HG02943 (cell line): ENCODE measurements around the gene NFIC.

Experiments used
- ATAC-seq: cut with Tn5 transposase; IDR thresholded peaks from one replicate; pipeline ENCODE4 v1.9.1; 2021; ENCODE audit warnings: mild to moderate bottlenecking, low read depth, moderate library complexity; ENCODE audit not compliant: unreplicated experiment

Gene NFIC

DNA sequence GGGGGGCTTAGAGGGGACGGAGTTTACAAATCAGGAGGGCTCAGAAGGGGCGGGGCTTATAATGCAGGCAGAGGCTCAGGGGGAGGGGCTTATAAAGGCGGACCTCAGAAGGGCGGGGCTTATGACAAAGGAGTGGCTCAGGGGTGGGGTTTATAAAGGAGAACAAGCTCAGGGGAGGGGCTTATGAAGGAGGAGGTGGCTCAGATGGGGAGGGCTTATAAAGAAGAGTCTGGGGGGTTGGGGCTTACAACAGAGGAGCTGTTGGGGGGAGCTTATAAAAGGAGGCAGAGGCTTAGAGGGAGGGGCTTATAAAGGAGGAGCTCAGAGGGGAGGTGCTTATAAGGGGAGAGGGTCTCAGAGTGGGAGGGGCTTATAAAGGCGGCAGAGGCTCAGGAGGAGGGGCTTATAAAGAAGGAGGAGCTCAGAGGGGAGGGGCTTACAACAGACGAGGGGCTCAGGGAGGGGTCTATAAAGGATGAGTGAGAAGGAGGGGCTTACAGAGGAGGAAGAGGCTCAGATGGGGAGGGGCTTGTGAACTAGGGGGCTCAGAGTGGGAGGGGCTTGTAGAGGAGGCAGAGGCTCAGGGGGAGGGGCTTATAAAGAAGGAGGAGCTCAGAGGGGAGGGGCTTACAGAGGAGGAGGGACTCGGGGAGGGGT is 112.9 kb downstream of the NFIC start:
- ATAC-seq: no peak

DNA sequence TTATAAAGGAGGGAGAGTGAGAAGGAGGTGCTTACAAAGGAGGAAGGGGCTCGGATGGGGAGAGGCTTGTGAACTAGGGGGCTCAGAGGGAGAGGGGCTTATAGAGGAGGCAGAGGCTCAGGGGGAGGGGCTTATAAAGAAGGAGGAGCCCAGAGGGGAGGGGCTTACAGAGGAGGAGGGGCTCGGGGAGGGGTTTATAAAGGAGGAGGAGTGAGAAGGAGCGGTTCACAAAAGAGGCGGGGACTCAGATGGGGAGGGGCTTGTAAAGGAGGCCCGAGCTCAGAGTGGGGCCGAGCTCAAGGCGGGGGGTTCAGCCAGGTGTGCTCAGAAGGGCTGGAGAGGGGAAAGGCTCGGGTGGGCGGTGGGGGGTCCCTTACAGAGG is 113.4 kb downstream of the NFIC start:
- no peak for ATAC-seq

- ATAC-seq: no peak
Observed at GRCh38 chr19:3480383-3481091, 114.2 kb downstream of the NFIC start, which contains the start of gene SMIM24. Gene SMIM24, minus strand, starts transcription at chr19:3480525. Its CDS starts 62 bp downstream, at chr19:3480463.

- no peak for ATAC-seq
Observed at GRCh38 chr19:3481241-3482090, 115.1 kb downstream of the NFIC start.

GRCh38 chr19:3482507-3483225 is 116.3 kb downstream of the NFIC start:
- no peak for ATAC-seq

- no peak for ATAC-seq
Observed at GRCh38 chr19:3483226-3483628, 116.8 kb downstream of the NFIC start, which contains the start of gene SMIM44. Gene SMIM44, minus strand, starts transcription at chr19:3483441. Its CDS starts 38 bp downstream, at chr19:3483403.

GRCh38 chr19:3491396-3492119 is 125.2 kb downstream of the NFIC start:
- ATAC-seq: no peak

- no peak for ATAC-seq
Observed at GRCh38 chr19:3492131-3492839, 125.9 kb downstream of the NFIC start.

DNA sequence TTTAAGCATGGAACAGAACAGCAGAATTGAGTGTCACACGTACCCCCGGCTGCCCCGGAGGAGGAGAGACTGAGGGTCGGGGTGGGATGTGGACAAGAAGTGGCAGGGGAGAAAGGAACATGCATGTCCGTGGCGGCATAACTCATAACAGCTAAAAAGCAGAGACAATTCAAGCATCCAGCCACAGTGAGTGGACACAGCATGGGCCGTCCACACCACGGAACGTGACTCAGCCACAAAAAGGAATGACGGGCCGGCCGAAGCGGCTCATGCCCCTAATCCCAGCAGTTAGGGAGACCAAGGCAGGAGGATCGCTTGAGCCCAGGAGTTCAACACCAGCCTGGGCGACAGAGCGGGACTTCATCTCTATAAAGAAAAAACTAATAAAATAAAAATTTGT is 126.5 kb downstream of the NFIC start:
- no peak for ATAC-seq

GRCh38 chr19:3493651-3494050 is 127.3 kb downstream of the NFIC start:
- ATAC-seq: no peak

DNA sequence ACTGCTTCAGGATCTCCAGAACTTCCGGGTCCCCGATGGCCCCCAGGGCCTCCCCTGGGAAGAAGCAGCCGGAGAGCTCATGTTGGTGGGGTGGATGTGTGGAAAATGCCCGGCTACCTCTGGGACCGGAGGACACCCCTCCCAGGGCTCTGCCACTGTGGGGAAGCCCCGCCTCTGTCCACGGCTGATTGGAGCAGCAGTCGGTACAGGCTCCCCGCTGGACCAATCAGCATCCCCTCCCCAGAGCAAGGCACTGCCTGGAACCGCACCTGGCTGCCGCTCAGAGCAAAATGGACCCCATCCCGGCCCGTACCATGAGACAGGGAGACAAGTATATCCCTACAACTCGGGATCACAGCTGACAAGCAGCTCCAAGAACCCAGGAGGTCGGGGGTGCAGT is 127.7 kb downstream of the NFIC start:
- ATAC-seq: no peak

GRCh38 chr19:3494559-3494958 is 128.2 kb downstream of the NFIC start:
- no peak for ATAC-seq

- ATAC-seq: no peak
Observed at GRCh38 chr19:3496392-3497273, 130.2 kb downstream of the NFIC start.

GRCh38 chr19:3497757-3498520 is 131.6 kb downstream of the NFIC start:
- ATAC-seq: no peak

DNA sequence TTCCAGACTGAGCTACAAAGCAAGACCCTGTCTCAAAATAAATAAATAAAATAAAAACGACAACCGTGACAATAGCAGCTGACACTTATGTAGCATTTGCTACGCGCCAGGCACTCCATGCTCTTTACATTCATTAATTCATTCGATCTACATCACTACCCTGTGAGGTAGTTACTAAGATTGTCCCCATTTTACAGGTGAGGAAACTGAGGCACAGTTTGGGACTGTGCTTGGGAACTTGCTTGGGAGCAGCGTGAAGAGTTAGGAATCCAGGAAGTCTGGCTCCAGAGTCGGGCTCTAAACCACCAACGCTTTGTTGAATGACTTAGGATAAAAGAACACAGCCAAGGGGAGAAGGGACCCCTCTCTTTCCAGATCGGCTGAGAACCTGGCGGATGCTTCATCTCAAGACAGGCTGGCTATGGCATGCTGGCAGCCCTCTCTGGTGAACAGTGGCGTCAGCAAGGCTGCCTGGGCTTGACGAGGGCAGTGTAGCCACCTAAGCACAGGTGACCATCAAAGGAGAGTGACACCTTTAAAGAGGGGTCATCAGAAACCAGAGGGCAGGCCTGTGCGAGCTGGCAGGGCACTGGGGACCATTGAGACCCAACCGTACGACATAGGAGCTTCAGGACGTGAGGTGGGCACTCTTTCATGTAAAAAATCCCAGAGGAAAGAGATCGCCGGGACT is 133.5 kb downstream of the NFIC start:
- ATAC-seq: no peak

GRCh38 chr19:3500429-3501101 is 134.2 kb downstream of the NFIC start, which contains the start of gene DOHH:
Gene DOHH, minus strand, starts transcription at chr19:3500674. Its CDS starts 3,860 bp downstream, at chr19:3496814.
- ATAC-seq: peak; percentile 75
